Stomach (tissue), 4 donors: ENCODE data around the gene OR51B4.

ENCODE experiments used
- EP300 ChIP-seq: sonication (generic); formaldehyde crosslinking; IDR thresholded peaks from one replicate; pipeline ENCODE4 v1.6.1; 2017; ENCODE audit warnings: antibody characterized with exemption
- POLR2A ChIP-seq, 4 donors: fragments of 450-650 bp; IDR thresholded peaks; one replicate each; pipeline ENCODE4 v1.6.1; 2016; ENCODE audit warnings: antibody characterized with exemption in 4 of 4, control low read depth in 2 of 4, mild to moderate bottlenecking in 1 of 4, moderate library complexity in 1 of 4
- POLR2AphosphoS5 ChIP-seq, 3 donors: sonication (generic); formaldehyde crosslinking; IDR thresholded peaks; one replicate each; pipeline ENCODE4 v1.6.1; 2016; ENCODE audit warnings: antibody characterized with exemption in 3 of 3
- TF ChIP-seq, protein P1 (sequence below), 7 experiments: fragments of 450-650 bp in 4 of 7; fragments of 200-600 bp in 3 of 7; sonication (generic) in 3 of 7; IDR thresholded peaks; one replicate each; pipeline ENCODE4 v1.5.1; 2016 to 2019; ENCODE audit warnings: antibody characterized with exemption in 7 of 7, control low read depth in 2 of 7, mild to moderate bottlenecking in 1 of 7

DNA sequence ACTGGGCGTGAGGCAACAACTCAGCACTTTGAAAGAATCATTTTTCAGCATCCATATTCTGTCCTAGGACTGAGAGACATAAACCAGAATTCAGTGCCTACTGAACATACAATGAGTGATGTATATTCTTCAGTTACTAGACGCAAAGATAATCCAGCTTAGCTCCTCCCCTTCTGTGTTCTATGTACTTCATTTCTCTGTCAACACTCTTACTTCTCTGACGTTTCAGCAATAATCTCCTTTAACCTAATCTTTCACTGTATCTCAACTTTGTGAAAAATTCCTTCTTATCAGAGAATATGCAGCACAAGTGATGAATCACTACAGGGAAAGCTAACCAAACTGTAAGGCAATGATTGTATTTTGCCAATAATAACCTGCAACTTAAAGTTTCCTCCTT lies 44.1 kb upstream of the OR51B4 start:
- TF ChIP-seq EP300, result no peak
- TF ChIP-seq POLR2A (IDR thresholded peaks at IDR 0.05), result no peak
- TF ChIP-seq, protein P1, sequence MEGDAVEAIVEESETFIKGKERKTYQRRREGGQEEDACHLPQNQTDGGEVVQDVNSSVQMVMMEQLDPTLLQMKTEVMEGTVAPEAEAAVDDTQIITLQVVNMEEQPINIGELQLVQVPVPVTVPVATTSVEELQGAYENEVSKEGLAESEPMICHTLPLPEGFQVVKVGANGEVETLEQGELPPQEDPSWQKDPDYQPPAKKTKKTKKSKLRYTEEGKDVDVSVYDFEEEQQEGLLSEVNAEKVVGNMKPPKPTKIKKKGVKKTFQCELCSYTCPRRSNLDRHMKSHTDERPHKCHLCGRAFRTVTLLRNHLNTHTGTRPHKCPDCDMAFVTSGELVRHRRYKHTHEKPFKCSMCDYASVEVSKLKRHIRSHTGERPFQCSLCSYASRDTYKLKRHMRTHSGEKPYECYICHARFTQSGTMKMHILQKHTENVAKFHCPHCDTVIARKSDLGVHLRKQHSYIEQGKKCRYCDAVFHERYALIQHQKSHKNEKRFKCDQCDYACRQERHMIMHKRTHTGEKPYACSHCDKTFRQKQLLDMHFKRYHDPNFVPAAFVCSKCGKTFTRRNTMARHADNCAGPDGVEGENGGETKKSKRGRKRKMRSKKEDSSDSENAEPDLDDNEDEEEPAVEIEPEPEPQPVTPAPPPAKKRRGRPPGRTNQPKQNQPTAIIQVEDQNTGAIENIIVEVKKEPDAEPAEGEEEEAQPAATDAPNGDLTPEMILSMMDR (IDR thresholded peaks at IDR 0.05), result no peak
- TF ChIP-seq POLR2AphosphoS5 (IDR thresholded peaks at IDR 0.05), result no peak
